Measurements from ENCODE around the gene DOC2A. TPM values are rescaled to one million over a fixed set of nuclear protein-coding genes. Genes with fewer than 3 reads are reported as not detected.

Gene DOC2A
- total RNA-seq, 1 donor from 2014 or later: 6.9 TPM

DNA sequence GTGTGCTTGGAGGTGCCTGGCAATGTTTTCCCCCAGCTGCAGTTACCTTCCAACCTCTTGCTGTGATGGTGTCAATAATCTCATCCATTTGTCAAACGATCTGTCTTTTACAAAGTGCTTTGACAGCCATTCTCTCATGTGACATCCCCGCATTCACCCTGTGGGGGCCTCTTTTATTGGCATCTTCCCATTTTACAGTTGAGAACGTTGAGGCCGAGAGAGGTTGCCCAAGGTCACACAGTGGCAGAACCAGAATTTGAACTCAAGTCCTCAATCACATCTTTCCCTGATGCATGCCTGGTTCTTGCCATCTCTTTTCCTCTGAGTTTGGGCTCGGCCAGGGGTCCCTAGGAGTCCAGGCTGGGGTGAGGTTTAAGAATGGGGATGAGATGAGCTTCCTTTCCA is 35.7 kb downstream of the DOC2A start:
- Mint-ChIP-seq H3K9me3 (peaks cover 5% of the 10 kb centered on the region), H3K4me3 (peak overlapping the region; percentile 93), H3K27ac (peak overlapping the region; percentile 80), H3K36me3 (peaks cover 22% of the 10 kb centered on the region), H3K4me1 (ENCODE audit: unreplicated experiment) (peaks cover 25% of the 10 kb centered on the region), H3K27me3 (no peaks in the 10 kb centered on the region)
- TF ChIP-seq, protein P1, sequence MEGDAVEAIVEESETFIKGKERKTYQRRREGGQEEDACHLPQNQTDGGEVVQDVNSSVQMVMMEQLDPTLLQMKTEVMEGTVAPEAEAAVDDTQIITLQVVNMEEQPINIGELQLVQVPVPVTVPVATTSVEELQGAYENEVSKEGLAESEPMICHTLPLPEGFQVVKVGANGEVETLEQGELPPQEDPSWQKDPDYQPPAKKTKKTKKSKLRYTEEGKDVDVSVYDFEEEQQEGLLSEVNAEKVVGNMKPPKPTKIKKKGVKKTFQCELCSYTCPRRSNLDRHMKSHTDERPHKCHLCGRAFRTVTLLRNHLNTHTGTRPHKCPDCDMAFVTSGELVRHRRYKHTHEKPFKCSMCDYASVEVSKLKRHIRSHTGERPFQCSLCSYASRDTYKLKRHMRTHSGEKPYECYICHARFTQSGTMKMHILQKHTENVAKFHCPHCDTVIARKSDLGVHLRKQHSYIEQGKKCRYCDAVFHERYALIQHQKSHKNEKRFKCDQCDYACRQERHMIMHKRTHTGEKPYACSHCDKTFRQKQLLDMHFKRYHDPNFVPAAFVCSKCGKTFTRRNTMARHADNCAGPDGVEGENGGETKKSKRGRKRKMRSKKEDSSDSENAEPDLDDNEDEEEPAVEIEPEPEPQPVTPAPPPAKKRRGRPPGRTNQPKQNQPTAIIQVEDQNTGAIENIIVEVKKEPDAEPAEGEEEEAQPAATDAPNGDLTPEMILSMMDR (conservative IDR thresholded peaks at IDR 0.05): no peak
- DNase-seq (ENCODE audit: extremely low spot score, unreplicated experiment): no peak

DNA sequence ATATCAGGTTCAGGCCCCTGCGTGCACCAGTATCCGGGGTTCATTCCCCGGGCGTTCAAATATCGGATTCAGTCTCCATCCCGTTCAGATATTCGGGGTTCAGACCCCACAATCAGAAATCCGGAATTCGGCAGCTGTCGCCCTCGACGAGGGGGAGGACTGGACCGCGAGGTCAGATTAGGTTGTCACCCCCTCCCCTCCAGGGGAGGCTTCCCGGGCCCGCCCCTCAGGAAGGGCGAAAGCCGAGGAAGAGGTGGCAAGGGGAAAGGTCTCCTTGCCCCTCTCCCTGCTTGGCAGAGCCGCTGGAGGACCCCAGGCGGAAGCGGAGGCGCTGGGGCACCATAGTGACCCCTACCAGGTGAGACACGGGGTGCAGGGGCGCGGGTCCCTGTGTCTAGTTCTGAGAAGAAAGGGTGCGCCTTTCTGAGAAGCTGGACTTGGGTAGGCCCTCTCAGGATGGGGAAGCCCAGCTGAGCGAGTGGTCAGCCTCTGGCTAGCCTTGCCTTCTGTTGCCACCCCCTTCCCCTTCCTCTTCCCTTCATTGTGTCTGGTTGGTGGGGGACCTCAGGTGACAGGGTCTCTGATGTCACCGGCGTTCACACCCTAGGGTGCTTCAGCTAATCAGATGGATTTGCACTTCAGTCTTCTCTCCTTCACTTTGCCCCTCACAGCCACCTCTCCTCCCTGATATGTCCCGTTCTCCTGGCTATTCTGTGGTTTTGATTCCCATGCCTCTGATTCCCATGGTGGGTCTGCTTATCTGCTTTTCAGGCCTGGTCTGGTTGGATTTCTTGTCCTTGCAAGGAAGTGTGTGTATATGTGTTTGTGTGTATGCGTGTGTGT is 36.3 kb downstream of the DOC2A start:
- H3K27me3 Mint-ChIP-seq: no peaks in the 10 kb centered on the region
- no peak for DNase-seq (ENCODE audit: extremely low spot score, unreplicated experiment)
- H3K9me3 Mint-ChIP-seq: peaks cover 5% of the 10 kb centered on the region
- H3K4me3 Mint-ChIP-seq: peak overlapping the region; percentile 93
- TF ChIP-seq, protein P1 (conservative IDR thresholded peaks at IDR 0.05): no peak
- peaks cover 23% of the 10 kb centered on the region for H3K36me3 Mint-ChIP-seq
- peak overlapping the region; percentile 80 for H3K27ac Mint-ChIP-seq
- peaks cover 25% of the 10 kb centered on the region for H3K4me1 Mint-ChIP-seq (ENCODE audit: unreplicated experiment)

DNA sequence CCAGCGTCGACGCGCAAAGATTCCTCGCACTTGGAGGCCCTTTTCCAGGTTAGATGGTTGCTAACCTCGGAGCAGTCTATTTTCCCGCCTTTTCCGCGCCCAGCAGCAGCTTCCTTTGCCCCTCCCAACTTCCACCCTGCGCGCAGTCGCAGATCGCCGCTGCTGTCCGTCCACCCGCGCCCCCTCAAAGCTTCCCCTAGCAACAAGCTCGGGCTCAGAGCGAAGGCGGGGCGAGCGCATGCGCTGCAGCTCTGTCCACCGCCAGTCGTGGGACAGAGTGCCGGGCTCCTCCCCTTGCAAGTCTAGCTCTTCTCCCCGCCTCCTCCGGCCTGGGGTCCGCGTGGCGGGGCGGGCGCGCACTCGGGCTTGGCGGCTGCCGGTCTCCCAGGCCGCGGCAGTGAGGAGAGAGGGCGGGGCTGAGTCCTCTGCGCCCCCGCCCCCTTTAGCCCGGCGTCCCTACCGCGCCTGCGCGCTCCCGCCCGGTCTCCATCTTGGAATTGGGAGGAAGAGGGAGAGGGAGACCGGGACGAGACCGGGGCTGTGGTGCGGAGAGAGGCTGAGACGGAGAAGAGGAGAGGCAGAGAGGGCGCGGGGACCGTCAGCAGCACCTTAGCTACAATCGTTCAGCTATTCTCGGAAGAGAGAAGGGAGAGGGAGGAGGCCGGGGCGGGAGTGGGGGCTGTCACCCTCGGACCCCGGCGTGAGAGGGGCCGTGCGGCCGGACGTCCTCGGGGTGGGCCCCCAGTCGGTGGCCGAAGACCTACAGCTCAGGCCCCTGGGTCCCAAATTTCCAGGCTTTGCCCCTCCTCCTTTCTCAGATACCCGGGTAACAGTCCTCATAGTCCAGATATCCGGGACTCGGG is 37.2 kb downstream of the DOC2A start, which contains the start of gene TAOK2:
TAOK2 (plus strand) TSS at position 485 of the 863 bp plus-strand sequence. CDS start 3,905 bp downstream, outside the sequence.
- DNase-seq (ENCODE audit: extremely low spot score, unreplicated experiment): peak; percentile 100
- TF ChIP-seq, protein P1 (conservative IDR thresholded peaks at IDR 0.05): no peak
- Mint-ChIP-seq H3K9me3 (peaks cover 5% of the 10 kb centered on the region), H3K4me1 (ENCODE audit: unreplicated experiment) (peaks cover 27% of the 10 kb centered on the region), H3K4me3 (peak within 1 kb of the TSS; percentile 93), H3K27ac (peak within 1 kb of the TSS; percentile 80), H3K36me3 (peaks cover 24% of the 10 kb centered on the region), H3K27me3 (no peaks in the 10 kb centered on the region)

DNA sequence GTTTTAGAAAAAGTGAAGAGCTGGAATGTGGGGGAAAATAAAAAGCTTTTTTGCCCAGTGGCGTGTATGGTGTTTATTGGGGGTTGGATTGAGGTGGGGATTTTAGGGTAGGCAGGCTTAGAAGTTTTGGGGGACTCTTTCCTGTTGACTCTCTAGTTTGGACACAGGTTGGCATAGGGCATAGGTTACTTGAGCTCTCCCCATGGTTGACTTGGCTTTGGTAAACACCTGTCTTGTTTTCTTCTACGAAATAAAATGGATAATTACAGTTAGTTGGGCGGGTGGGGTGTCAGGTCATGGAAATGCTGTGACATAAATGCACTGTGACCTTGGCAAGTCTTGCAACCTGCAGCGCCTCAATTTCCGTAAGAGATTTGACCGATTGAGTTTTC is 37.8 kb downstream of the DOC2A start:
- Mint-ChIP-seq H3K4me1 (ENCODE audit: unreplicated experiment) (peaks cover 29% of the 10 kb centered on the region), H3K27me3 (no peaks in the 10 kb centered on the region), H3K36me3 (peaks cover 28% of the 10 kb centered on the region), H3K9me3 (peaks cover 5% of the 10 kb centered on the region), H3K4me3 (peak overlapping the region; percentile 93), H3K27ac (peak overlapping the region; percentile 73)
- TF ChIP-seq, protein P1 (conservative IDR thresholded peaks at IDR 0.05): no peak
- DNase-seq (ENCODE audit: extremely low spot score, unreplicated experiment): no peak

DNA sequence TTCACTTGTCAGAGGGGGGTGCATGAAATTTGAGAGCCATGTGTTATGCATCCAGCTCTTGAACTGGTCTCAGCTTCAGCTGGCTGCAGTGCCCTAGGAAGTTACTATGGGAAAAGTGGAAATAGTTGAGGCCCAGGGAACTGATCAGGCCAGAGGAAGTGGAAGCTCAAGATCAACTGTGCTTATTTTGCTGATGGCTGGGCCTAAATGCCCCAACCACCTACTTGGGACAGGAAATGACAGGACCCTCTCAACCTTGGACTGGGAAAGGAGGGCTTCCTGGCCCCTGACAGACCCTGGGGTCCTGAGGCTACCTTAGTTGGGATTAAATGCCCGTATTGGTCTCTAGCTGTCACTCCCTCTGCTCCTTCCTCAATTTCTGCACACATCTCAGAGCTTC is 38.3 kb downstream of the DOC2A start:
- no peaks in the 10 kb centered on the region for H3K27me3 Mint-ChIP-seq
- TF ChIP-seq, protein P1 (conservative IDR thresholded peaks at IDR 0.05): no peak
- peaks cover 5% of the 10 kb centered on the region for H3K9me3 Mint-ChIP-seq
- peaks cover 29% of the 10 kb centered on the region for H3K4me1 Mint-ChIP-seq (ENCODE audit: unreplicated experiment)
- H3K4me3 Mint-ChIP-seq: no peak overlapping the region
- no peak overlapping the region for H3K27ac Mint-ChIP-seq
- H3K36me3 Mint-ChIP-seq: peaks cover 28% of the 10 kb centered on the region
- DNase-seq (ENCODE audit: extremely low spot score, unreplicated experiment): no peak

Data from type B pancreatic cell (in vitro differentiated cells).